ENCODE results near the gene HYLS1. TPM values are rescaled to one million over a fixed set of nuclear protein-coding genes. Genes with fewer than 3 reads are reported as not detected.
A peak's percentile ranks its signal among the peaks of the same experiment; 100 is the strongest.

Gene HYLS1
- total RNA-seq, 1 experiment from 2014 or later, result 2.1 TPM

DNA sequence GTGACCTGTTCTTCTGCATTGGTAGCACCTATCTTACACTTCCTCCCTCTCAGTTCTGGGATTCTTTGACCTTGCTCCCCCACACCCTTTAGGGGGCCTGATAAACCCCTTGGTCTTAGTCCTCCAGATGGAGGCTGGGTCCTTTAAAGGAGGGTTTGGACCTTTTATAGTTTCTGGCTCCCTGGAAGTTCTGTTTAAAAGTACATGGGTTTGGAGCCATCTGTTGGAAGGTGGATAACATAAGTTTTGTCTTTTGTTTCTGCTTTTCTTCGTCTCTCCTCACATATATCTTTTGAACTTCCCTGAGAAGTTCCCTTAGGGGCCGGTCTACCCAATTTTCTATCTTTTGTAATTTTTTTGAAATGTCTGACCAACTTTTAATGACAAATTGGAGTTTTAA lies 17.9 kb upstream of the HYLS1 start:
- no peak for DNase-seq
- TF ChIP-seq, protein P1, sequence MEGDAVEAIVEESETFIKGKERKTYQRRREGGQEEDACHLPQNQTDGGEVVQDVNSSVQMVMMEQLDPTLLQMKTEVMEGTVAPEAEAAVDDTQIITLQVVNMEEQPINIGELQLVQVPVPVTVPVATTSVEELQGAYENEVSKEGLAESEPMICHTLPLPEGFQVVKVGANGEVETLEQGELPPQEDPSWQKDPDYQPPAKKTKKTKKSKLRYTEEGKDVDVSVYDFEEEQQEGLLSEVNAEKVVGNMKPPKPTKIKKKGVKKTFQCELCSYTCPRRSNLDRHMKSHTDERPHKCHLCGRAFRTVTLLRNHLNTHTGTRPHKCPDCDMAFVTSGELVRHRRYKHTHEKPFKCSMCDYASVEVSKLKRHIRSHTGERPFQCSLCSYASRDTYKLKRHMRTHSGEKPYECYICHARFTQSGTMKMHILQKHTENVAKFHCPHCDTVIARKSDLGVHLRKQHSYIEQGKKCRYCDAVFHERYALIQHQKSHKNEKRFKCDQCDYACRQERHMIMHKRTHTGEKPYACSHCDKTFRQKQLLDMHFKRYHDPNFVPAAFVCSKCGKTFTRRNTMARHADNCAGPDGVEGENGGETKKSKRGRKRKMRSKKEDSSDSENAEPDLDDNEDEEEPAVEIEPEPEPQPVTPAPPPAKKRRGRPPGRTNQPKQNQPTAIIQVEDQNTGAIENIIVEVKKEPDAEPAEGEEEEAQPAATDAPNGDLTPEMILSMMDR (IDR thresholded peaks at IDR 0.05; ENCODE audit: unreplicated experiment), result no peak
- Mint-ChIP-seq H3K9me3 (ENCODE audit: low read depth, unreplicated experiment) (peaks cover 5% of the 10 kb centered on the region), H3K4me1 (ENCODE audit: low read depth, unreplicated experiment) (no peaks in the 10 kb centered on the region), H3K36me3 (ENCODE audit: insufficient read depth, unreplicated experiment) (no peaks in the 10 kb centered on the region), H3K4me3 (ENCODE audit: low read depth, unreplicated experiment) (no peak overlapping the region), H3K27me3 (ENCODE audit: unreplicated experiment) (peaks cover 27% of the 10 kb centered on the region), H3K27ac (ENCODE audit: unreplicated experiment) (no peak overlapping the region)
- CTCF ChIA-PET, result no interaction called here
- intact Hi-C loops (cut with micrococcal nuclease; ENCODE audit: unreplicated experiment), result no loop called here
- BruUV-seq (replicated peaks), result no TSS peak

DNA sequence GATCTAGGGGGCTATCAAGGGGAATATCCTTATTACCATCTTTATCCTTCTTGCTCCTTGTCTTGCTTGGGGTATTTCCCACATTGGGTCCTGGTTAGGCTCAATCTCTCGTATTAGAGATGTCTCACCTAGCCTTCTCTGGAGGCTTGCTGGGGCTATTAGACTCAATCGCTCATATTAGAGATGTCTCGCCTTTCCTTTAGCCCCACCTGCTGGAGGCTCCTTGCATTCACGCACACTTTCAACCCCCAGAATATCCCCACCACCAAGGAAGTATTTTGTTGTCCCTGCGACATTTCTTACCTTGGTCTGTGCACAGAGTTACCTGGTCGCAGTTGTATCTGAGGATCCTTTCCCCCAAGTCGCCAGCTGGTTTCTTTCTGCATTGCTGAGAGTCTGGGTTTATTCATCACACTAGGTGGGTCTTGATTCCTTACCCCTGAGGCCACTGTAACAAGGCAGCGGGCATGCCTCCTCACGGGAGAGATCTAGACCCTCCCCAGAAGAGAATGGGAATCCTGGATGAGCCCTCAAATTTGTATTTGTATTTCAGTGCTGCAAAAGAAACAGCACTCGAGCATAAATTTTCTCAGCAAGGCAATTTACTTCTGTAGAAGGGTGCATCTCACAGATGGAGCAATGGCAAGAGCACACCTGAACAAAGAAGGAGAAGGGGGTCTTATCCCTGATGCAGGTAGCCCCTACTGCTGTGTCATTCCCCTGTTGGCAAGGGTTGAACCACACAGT lies 15.9 kb upstream of the HYLS1 start:
- peak; percentile 20 for DNase-seq
- TF ChIP-seq, protein P1 (IDR thresholded peaks at IDR 0.05; ENCODE audit: unreplicated experiment), result no peak
- CTCF ChIA-PET, result no interaction called here
- no TSS peak for BruUV-seq (replicated peaks)
- no peak overlapping the region for H3K4me3 Mint-ChIP-seq (ENCODE audit: low read depth, unreplicated experiment)
- intact Hi-C loops (cut with micrococcal nuclease; ENCODE audit: unreplicated experiment), result loop anchor here (5.0 kb wide), 1 partner anchor 244 kb away; the partner anchor contains the start of gene CHEK1
- H3K27ac Mint-ChIP-seq (ENCODE audit: unreplicated experiment), result no peak overlapping the region
- peaks cover 5% of the 10 kb centered on the region for H3K9me3 Mint-ChIP-seq (ENCODE audit: low read depth, unreplicated experiment)
- no peaks in the 10 kb centered on the region for H3K4me1 Mint-ChIP-seq (ENCODE audit: low read depth, unreplicated experiment)
- H3K27me3 Mint-ChIP-seq (ENCODE audit: unreplicated experiment), result peaks cover 27% of the 10 kb centered on the region
- no peaks in the 10 kb centered on the region for H3K36me3 Mint-ChIP-seq (ENCODE audit: insufficient read depth, unreplicated experiment)

DNA sequence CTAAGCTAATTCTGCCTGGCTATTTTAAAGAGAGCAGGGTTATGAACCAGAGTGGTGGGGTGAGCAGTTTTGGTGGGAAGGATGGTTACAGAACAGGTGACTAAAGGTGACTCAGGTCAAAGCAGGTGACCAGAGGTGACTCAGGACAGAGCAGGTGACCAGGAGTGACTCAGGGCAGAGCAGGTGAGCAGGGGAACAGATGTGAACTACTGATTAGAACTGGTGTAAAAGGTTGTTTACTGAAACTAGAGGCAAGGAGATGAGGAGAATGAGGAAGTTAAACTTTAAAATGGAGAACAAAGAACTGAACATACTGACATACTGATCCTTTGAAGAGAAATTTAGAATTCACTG lies 15.4 kb upstream of the HYLS1 start:
- BruUV-seq (replicated peaks), result no TSS peak

DNA sequence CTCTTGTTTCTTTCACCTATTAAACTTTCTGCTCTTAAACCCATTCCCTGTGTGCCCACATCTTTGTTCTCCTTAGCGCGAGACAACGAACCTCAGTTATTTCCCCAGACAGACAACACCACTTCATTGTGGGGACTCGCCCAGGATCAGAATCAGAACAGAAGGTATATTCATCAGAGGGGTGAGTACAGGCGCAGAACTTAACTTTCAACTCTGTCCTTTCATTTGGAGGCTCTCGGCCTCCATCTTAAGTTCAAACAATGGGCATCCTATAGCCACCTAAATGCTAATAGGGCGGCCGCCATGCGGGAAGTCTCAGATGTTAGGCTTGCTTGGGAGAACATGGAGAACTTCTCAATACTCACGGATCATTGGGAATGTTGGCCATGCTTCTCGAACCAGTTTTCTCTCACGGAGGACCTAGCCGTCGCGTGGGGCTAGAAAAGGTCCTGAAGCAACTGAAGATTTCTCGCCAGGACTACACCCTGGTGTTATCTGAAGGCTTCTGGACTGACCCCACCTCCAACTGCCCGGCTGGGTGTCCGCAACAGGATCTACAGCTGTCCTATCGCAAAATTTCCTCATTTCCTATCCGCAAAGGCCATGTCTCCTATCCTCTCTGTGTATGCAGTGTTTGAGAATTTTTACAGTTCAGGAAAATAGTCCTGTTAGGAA lies 13.4 kb upstream of the HYLS1 start:
- Mint-ChIP-seq H3K4me1 (ENCODE audit: low read depth, unreplicated experiment) (no peaks in the 10 kb centered on the region), H3K27ac (ENCODE audit: unreplicated experiment) (no peak overlapping the region), H3K36me3 (ENCODE audit: insufficient read depth, unreplicated experiment) (no peaks in the 10 kb centered on the region), H3K27me3 (ENCODE audit: unreplicated experiment) (peaks cover 33% of the 10 kb centered on the region), H3K4me3 (ENCODE audit: low read depth, unreplicated experiment) (no peak overlapping the region), H3K9me3 (ENCODE audit: low read depth, unreplicated experiment) (peaks cover 5% of the 10 kb centered on the region)
- no TSS peak for BruUV-seq (replicated peaks)
- intact Hi-C loops (cut with micrococcal nuclease; ENCODE audit: unreplicated experiment), result loop anchor here (1.0 to 5.0 kb wide), 2 partner anchors 150 to 247 kb away; partner anchors contain the start of gene CHEK1
- TF ChIP-seq, protein P1 (IDR thresholded peaks at IDR 0.05; ENCODE audit: unreplicated experiment), result no peak
- DNase-seq, result no peak
- CTCF ChIA-PET, result no interaction called here

More for the DNA sequence above, 15.4 kb upstream of the HYLS1 start:
- Mint-ChIP-seq H3K27me3 (ENCODE audit: unreplicated experiment) (peaks cover 27% of the 10 kb centered on the region), H3K4me3 (ENCODE audit: low read depth, unreplicated experiment) (no peak overlapping the region), H3K9me3 (ENCODE audit: low read depth, unreplicated experiment) (peaks cover 5% of the 10 kb centered on the region), H3K27ac (ENCODE audit: unreplicated experiment) (no peak overlapping the region), H3K36me3 (ENCODE audit: insufficient read depth, unreplicated experiment) (no peaks in the 10 kb centered on the region), H3K4me1 (ENCODE audit: low read depth, unreplicated experiment) (no peaks in the 10 kb centered on the region)
- TF ChIP-seq, protein P1 (IDR thresholded peaks at IDR 0.05; ENCODE audit: unreplicated experiment), result no peak
- DNase-seq, result no peak
- CTCF ChIA-PET, result no interaction called here
- intact Hi-C loops (cut with micrococcal nuclease; ENCODE audit: unreplicated experiment), result loop anchor here (5.0 kb wide), 1 partner anchor 245 kb away; the partner anchor contains the start of gene CHEK1

Data from Calu3 (cell line).